Panc1 (cell line): ENCODE results near the gene STC2. TPM values are rescaled to one million over a fixed set of nuclear protein-coding genes. Genes with fewer than 3 reads are reported as not detected.

Source experiments
- ATAC-seq: fragments of 200-7000 bp; cut with Tn5 transposase; 2 replicates; pipeline ENCODE4 v1.9.1; 2020; ENCODE audit warnings: mild to moderate bottlenecking, moderate library complexity
- BruUV-seq: library from RNA; stranded (reverse); fragments of 400-500 nt; replicated peaks from 2 replicates; lab custom pipeline; 2021; lab: Mats Ljungman, UMichigan
- CTCF ChIA-PET: fragments of 300-600 bp; sonication (Branson Sonifier 250); formaldehyde crosslinking; loops from one replicate; lab custom pipeline; 2022; ENCODE audit warnings: antibody characterized with exemption; lab: Charles Lee
- POLR2A ChIA-PET: fragments of 300-600 bp; sonication (Branson Sonifier 250); formaldehyde crosslinking; loops from one replicate; lab custom pipeline; 2022; ENCODE audit warnings: antibody characterized with exemption; lab: Charles Lee
- DNase-seq: peaks from one replicate; pipeline ENCODE4 v3.0.0-alpha.2; 2010; ENCODE audit warnings: low read depth, low spot score
- H3K27ac ChIP-seq: 2 replicates; pipeline ENCODE4 v1.5.1; 2011; ENCODE audit warnings: mild to moderate bottlenecking, low read length, inconsistent platforms
- H3K27me3 ChIP-seq: fragments of 200-500 bp; sonication (Bioruptor generic); 2 replicates; pipeline ENCODE4 v1.6.0; 2014; ENCODE audit warnings: low read length, inconsistent platforms; ENCODE audit not compliant: control insufficient read depth, insufficient read depth
- H3K36me3 ChIP-seq: fragments of 200-500 bp; sonication (Bioruptor generic); 2 replicates; pipeline ENCODE4 v1.5.1; 2014; ENCODE audit warnings: inconsistent platforms, mild to moderate bottlenecking, low read length, moderate library complexity; ENCODE audit not compliant: control insufficient read depth, insufficient read depth
- H3K4me1 ChIP-seq: 2 replicates; pipeline ENCODE4 v1.5.1; 2011; ENCODE audit warnings: inconsistent platforms, mild to moderate bottlenecking, low read length, moderate library complexity; ENCODE audit not compliant: control insufficient read depth, insufficient read depth
- H3K4me3 ChIP-seq, 2 experiments: 2 replicates each; pipeline ENCODE4 v1.5.1; 2011 to 2012; ENCODE audit warnings: low read depth in 2 of 2, low read length in 2 of 2, mild to moderate bottlenecking in 2 of 2, inconsistent platforms in 1 of 2, moderate library complexity in 1 of 2
- H3K9me3 ChIP-seq: fragments of 200-500 bp; sonication (Bioruptor generic); 2 replicates; pipeline ENCODE4 v1.5.1; 2014; ENCODE audit warnings: low read depth, mild to moderate bottlenecking, inconsistent platforms, low read length, moderate library complexity; ENCODE audit not compliant: control insufficient read depth, insufficient read depth
- POLR2AphosphoS5 ChIP-seq: IDR thresholded peaks from 2 replicates; pipeline ENCODE4 v1.6.1; 2012; ENCODE audit warnings: mild to moderate bottlenecking, low read depth, low read length, moderate library complexity
- SIN3A ChIP-seq: IDR thresholded peaks from 2 replicates; pipeline ENCODE4 v1.6.1; 2012; ENCODE audit warnings: low read depth, mild to moderate bottlenecking, low read length, moderate library complexity, borderline replicate concordance; ENCODE audit not compliant: insufficient read depth
- TCF7L2 ChIP-seq: IDR thresholded peaks from 2 replicates; pipeline ENCODE4 v1.6.1; 2011; ENCODE audit warnings: mild to moderate bottlenecking, low read depth, low read length, inconsistent platforms
- in situ Hi-C: cut with HindIII; loops from 2 replicates; pipeline ENCODE4 v1.10.0; 2016; ENCODE audit warnings: low sequenced_read_pairs, low pct_unique_long_range_greater_than_20kb
- intact Hi-C: fragments of 100-400 bp; cut with micrococcal nuclease; formaldehyde crosslinking; loops from one replicate; pipeline ENCODE4 v1.10.0; 2022; ENCODE audit not compliant: unreplicated experiment
- total RNA-seq: library from RNA; stranded (reverse); gene quantifications from one replicate; pipeline ENCODE4 v1.2.1, GENCODE V29; 2021; ENCODE audit not compliant: unreplicated experiment
- TF ChIP-seq, protein P1 (sequence below), 2 experiments: IDR thresholded peaks; 2 replicates each; pipeline ENCODE4 v1.6.1; 2011 to 2012; ENCODE audit warnings: low read depth in 2 of 2, control low read depth in 1 of 2, low read length in 1 of 2, mild to moderate bottlenecking in 1 of 2, moderate library complexity in 1 of 2; ENCODE audit not compliant: insufficient read depth in 1 of 2
- TF ChIP-seq, protein P2 (sequence below): fragments of 450-650 bp; IDR thresholded peaks from 2 replicates; pipeline ENCODE4 v1.5.1; 2017; ENCODE audit warnings: mild to moderate bottlenecking

The STC2 gene
- total RNA-seq, 1 experiment from 2014 or later: 32.2 TPM

GRCh38 chr5:173324115-173325001 lies 3.9 kb downstream of the STC2 start:
- CTCF ChIA-PET: interaction anchor here (0.6 kb wide), 1 partner anchor 37 kb away, joined by 3 read pairs; no protein-coding TSS in a partner anchor
- Histone ChIP-seq H3K36me3 (peaks cover 4% of the 10 kb centered on the region; the same call in 1 of the 2 replicates), H3K27ac (no peak overlapping the region), H3K4me3 (peak overlapping the region in 1 of 2 experiments; percentile 92; a peak in 2 of 4 replicates), H3K27me3 (no peaks in the 10 kb centered on the region), H3K4me1 (peaks cover 3% of the 10 kb centered on the region; the same call in 1 of the 2 replicates), H3K9me3 (no peaks in the 10 kb centered on the region)
- in situ Hi-C loops: no loop called here
- DNase-seq (no peak), ATAC-seq (no peak)
- POLR2A ChIA-PET: no interaction called here
- intact Hi-C loops: no loop called here
- TF ChIP-seq, protein P1, sequence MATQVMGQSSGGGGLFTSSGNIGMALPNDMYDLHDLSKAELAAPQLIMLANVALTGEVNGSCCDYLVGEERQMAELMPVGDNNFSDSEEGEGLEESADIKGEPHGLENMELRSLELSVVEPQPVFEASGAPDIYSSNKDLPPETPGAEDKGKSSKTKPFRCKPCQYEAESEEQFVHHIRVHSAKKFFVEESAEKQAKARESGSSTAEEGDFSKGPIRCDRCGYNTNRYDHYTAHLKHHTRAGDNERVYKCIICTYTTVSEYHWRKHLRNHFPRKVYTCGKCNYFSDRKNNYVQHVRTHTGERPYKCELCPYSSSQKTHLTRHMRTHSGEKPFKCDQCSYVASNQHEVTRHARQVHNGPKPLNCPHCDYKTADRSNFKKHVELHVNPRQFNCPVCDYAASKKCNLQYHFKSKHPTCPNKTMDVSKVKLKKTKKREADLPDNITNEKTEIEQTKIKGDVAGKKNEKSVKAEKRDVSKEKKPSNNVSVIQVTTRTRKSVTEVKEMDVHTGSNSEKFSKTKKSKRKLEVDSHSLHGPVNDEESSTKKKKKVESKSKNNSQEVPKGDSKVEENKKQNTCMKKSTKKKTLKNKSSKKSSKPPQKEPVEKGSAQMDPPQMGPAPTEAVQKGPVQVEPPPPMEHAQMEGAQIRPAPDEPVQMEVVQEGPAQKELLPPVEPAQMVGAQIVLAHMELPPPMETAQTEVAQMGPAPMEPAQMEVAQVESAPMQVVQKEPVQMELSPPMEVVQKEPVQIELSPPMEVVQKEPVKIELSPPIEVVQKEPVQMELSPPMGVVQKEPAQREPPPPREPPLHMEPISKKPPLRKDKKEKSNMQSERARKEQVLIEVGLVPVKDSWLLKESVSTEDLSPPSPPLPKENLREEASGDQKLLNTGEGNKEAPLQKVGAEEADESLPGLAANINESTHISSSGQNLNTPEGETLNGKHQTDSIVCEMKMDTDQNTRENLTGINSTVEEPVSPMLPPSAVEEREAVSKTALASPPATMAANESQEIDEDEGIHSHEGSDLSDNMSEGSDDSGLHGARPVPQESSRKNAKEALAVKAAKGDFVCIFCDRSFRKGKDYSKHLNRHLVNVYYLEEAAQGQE (IDR thresholded peaks at IDR 0.05; ENCODE audit: insufficient read depth in 1 of 2, low read depth in 2 of 2, low read length in 1 of 2): no peak
- TF ChIP-seq TCF7L2: no peak
- no peak for TF ChIP-seq SIN3A
- TF ChIP-seq, protein P2, sequence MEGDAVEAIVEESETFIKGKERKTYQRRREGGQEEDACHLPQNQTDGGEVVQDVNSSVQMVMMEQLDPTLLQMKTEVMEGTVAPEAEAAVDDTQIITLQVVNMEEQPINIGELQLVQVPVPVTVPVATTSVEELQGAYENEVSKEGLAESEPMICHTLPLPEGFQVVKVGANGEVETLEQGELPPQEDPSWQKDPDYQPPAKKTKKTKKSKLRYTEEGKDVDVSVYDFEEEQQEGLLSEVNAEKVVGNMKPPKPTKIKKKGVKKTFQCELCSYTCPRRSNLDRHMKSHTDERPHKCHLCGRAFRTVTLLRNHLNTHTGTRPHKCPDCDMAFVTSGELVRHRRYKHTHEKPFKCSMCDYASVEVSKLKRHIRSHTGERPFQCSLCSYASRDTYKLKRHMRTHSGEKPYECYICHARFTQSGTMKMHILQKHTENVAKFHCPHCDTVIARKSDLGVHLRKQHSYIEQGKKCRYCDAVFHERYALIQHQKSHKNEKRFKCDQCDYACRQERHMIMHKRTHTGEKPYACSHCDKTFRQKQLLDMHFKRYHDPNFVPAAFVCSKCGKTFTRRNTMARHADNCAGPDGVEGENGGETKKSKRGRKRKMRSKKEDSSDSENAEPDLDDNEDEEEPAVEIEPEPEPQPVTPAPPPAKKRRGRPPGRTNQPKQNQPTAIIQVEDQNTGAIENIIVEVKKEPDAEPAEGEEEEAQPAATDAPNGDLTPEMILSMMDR: no peak
- no peak for TF ChIP-seq POLR2AphosphoS5
- no TSS peak for BruUV-seq

DNA sequence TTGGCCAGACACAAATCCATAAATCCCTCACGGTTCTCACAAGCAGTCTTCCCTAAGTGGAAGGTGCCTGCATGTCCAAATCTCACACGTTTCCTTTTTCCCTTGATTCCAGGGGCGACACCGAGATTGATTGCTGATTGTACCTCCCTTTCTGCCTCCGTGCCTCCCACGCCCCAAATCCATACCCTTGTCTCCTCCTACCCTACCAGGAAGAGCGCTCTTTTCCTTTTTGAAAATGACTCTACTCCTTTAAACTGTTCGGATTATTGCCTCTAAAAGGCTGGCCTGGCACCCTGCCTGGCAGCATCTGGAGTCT lies 4.5 kb downstream of the STC2 start:
- BruUV-seq: no TSS peak
- Histone ChIP-seq H3K4me1 (peaks cover 2% of the 10 kb centered on the region; the same call in 1 of the 2 replicates), H3K27me3 (no peaks in the 10 kb centered on the region), H3K36me3 (peaks cover 4% of the 10 kb centered on the region; the same call in 1 of the 2 replicates), H3K27ac (no peak overlapping the region), H3K9me3 (no peaks in the 10 kb centered on the region), H3K4me3 (no peak overlapping the region)
- CTCF ChIA-PET: no interaction called here
- DNase-seq (no peak), ATAC-seq (no peak)
- TF ChIP-seq POLR2AphosphoS5 (no peak), TCF7L2 (no peak), SIN3A (no peak)
- TF ChIP-seq, protein P2: no peak
- TF ChIP-seq, protein P1 (IDR thresholded peaks at IDR 0.05; ENCODE audit: insufficient read depth in 1 of 2, low read depth in 2 of 2, low read length in 1 of 2): no peak
- in situ Hi-C loops: no loop called here
- POLR2A ChIA-PET: no interaction called here
- intact Hi-C loops: no loop called here
